HG03575 (cell line): Measurements from ENCODE around the gene GRIK2.

ENCODE experiments used
- ATAC-seq: cut with Tn5 transposase; IDR thresholded peaks from one replicate; pipeline ENCODE4 v1.9.1; 2021; ENCODE audit not compliant: unreplicated experiment, insufficient number of reproducible peaks, low FRiP score; ENCODE audit errors: extremely low read depth

Gene GRIK2

GRCh38 chr6:101663100-101663499, 269.6 kb downstream of the GRIK2 start:
- ATAC-seq: no peak

DNA sequence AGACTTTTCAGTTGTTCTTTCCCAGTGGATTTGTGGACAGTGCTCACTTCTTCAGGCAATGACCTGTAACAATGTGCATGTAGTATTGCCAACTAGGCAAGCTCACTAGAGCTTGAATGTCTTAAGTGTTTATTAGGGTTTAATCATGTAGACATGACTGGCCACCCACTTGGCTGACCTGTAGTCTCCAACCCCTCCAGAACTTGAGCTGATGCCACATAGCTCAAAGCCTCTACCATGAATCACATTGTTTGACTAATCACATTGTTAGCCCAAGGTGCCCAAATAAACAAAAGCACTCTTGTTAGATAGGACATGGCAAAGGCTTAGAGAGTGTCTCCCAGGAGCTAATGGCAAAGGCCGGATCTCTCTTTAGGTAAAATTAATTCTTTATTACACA, 272.7 kb downstream of the GRIK2 start:
- ATAC-seq: no peak

- no peak for ATAC-seq
These were observed 275.1 kb downstream of the GRIK2 start for GRCh38 chr6:101668496-101669030.

DNA sequence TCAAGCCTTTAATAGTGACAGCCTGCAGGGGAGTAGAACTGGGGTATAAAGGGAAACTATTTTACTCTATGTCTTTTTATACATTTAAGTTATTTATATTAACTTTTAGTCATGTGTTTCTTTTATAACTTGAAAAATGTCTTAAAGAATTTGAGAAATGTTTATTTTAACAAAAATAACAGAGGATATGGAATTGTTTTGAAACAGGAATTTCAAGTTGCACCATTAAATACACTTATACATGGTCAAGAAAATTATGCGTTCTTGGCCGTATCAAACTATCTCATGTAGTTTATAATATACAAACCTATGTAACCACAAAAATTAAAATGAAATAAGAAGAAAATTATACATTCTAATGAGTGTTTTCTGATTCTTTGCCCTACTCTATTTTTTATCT, 282.7 kb downstream of the GRIK2 start:
- no peak for ATAC-seq

- ATAC-seq: no peak
These were observed 289.4 kb downstream of the GRIK2 start for GRCh38 chr6:101682937-101683336.

- no peak for ATAC-seq
These were observed 290.4 kb downstream of the GRIK2 start for GRCh38 chr6:101683884-101684283.

DNA sequence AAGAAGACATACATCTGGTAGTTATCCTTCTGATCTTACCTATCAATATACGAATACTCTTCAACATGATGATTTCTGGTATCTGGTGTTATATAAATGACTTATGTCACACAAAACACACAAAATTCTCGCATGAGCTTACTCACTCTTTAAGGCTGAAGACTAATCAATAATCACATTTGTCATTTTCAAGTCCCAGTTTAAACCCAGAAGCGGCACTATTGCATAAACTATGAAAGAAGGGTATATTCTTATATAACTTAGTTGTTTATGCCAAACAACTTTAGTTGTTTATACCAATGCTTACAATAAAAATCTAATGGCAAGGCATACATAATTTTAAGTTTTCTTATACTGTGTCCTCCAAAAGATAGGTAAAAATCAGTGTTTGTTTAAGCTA, 293.1 kb downstream of the GRIK2 start:
- no peak for ATAC-seq

- no peak for ATAC-seq
These were observed 295.6 kb downstream of the GRIK2 start for GRCh38 chr6:101689156-101689555.

DNA sequence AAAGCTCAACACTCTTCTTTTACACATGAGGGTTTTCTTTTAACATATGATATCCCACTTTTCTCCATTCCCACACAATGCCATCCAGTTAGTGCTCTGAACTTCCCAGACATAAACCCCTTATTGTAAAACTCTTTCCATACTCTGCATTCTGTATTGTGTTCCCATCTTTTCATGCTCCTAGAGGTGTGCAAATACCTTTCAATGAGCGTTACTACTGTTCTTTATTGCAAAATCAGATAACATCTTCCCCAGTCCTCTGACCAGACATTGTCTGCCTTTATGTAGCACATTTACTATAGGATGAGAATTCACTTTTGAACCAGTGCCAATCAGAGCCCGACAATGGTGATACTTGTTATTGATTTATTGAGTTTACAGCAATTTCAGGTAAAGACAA, 296.2 kb downstream of the GRIK2 start:
- no peak for ATAC-seq

- ATAC-seq: no peak
These were observed 307.1 kb downstream of the GRIK2 start for GRCh38 chr6:101700655-101701054.

DNA sequence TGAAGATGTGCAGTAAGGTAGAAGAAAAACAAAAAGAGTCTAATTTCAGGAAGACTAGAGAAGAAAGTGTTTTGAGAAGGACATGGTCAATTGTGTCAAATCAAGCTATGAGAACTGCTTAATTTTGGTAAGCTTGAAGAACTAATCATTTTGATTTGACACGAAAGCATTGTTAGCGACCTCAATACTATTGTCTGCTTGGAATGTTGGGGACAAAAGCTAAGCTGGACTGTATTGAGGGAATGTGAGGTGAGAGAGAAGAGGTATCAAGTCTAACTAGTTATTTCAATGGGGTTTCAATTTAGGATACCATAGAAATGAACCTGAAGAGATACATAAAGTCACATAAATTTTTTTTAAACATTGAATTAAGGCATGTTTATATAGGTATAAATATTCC, 309.8 kb downstream of the GRIK2 start:
- no peak for ATAC-seq

GRCh38 chr6:101705866-101706265, 312.4 kb downstream of the GRIK2 start:
- no peak for ATAC-seq

- ATAC-seq: no peak
These were observed 313.1 kb downstream of the GRIK2 start for GRCh38 chr6:101706576-101706975.

GRCh38 chr6:101711518-101711917, 318.0 kb downstream of the GRIK2 start:
- no peak for ATAC-seq

DNA sequence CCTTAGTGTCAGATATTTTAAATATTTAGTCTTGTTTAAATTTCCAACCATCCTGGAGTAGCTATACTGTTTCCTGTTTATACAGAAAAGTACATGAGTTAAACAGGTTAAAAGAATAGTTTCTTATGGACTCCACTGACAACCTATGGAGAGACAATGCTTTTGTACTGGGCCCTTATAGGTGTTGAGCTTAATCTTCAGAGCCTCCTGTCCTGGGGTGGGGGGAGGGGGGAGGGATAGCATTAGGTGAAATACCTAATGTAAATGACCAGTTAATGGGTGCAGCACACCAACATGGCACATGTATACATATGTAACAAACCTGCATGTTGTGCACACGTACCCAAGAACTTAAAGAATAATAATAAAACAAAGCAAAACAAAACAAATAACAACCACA, 322.9 kb downstream of the GRIK2 start:
- ATAC-seq: no peak

DNA sequence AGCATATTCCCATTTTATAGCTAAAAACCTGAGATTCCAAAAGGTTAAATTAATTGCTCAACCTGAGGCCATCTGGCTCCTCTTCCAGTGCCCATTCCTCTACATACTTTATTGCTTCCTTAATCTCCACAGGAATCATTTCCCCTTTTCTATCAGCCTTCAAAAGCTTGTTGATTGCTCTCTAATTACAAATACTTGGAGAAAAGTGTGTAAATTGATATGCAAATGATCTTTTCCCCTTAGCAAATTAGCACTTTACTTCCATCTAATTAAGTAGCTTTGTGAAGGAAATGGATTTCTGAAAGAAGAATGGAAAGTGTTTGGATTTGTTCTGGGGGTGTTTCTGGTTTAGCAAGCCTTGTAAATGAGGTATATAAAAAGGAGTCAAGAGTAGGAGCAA, 323.3 kb downstream of the GRIK2 start:
- no peak for ATAC-seq

DNA sequence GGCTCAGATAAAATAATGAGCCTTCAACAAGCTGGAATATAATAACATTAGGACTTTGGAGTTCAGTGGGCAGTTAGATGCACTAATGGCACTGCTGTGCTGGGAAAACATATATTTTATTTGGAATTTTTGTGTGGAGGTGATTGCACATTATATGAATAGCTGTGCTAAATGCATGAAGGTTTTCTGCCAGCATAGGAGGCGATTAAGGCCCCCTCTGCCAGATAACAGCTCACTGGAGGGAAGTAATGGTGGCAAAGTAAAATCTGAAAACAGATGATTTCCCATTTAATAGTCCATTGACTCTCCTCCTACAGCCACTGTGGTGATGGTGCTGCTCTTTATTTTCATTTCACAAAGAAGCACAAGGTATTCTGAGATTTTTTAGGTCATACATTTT, 326.0 kb downstream of the GRIK2 start:
- ATAC-seq: no peak

GRCh38 chr6:101722471-101722870, 329.0 kb downstream of the GRIK2 start:
- ATAC-seq: no peak

DNA sequence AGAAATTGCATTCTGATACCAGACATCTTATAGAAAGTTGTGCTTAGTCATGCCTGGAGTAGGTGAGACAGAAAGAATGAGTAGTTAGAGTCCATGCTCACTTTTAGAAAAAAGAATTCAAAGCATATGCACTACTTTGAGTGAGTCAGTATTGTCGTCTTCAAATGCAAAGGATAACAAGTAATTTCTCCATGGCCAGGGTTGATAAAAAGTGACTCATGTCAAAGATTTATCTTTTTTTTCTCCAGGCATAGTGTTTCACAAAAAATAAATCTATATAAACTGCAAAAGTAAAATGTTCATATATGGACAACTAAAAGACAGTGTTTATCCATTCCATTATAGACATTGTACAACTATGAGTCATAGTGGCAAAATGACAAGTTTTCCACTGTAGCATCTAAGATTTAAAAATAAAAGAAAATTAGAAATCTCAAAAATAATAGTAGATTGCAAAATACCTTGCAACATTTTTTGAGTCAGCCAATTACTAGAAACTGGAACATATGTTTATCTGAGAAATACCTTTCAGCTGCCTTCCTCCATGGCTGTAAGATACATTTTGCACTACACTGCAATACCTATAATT, 329.6 kb downstream of the GRIK2 start:
- no peak for ATAC-seq

DNA sequence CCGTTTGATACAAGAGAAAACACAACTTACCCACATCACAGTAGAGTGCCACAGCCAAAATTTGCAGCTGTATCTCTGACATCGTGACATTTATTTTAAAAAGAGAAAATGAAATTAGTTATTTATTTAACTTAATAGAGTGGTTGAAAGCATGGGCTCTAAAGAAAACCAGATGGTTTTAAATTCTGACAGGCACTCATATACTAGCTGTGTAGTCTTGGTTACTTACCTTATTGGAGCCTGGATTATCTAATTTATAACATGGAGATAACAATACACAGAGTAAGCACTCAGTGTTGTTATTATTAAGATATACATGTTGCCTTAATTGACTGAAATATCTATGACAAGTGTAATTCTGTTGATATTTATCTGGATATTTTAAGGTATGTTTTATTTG, 334.9 kb downstream of the GRIK2 start:
- no peak for ATAC-seq

- no peak for ATAC-seq
These were observed 335.4 kb downstream of the GRIK2 start for GRCh38 chr6:101728956-101729355.
